ENCODE results near the gene KDM5C.

DNA sequence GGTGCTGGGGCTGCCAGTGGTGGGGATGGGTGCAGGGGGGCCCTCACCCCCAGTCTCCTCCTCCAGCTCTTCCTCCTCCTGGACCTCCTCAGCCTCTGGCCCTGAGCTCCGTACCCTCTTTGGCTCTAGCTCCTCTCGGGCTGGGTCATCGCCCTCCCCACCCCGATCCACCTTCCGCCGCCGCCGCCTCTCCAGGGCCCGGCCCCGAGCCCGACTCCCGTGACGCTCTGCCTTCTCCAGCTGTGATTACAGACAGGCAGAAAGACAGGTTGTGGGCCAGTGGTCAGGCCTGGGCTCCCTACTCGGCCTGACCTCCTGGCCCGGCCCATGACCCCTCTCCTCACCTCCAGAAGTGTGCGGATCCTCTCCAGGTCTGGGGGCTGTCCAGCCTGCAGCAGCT lies 31.9 kb downstream of the KDM5C start:
- TF ChIP-seq, protein P1, sequence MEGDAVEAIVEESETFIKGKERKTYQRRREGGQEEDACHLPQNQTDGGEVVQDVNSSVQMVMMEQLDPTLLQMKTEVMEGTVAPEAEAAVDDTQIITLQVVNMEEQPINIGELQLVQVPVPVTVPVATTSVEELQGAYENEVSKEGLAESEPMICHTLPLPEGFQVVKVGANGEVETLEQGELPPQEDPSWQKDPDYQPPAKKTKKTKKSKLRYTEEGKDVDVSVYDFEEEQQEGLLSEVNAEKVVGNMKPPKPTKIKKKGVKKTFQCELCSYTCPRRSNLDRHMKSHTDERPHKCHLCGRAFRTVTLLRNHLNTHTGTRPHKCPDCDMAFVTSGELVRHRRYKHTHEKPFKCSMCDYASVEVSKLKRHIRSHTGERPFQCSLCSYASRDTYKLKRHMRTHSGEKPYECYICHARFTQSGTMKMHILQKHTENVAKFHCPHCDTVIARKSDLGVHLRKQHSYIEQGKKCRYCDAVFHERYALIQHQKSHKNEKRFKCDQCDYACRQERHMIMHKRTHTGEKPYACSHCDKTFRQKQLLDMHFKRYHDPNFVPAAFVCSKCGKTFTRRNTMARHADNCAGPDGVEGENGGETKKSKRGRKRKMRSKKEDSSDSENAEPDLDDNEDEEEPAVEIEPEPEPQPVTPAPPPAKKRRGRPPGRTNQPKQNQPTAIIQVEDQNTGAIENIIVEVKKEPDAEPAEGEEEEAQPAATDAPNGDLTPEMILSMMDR (IDR thresholded peaks at IDR 0.05), result no peak
- TF ChIP-seq POLR2A (IDR thresholded peaks at IDR 0.05), result no peak
